Keratinocyte (primary cell): Measurements from ENCODE around the gene EMILIN3. TPM values are rescaled to one million over a fixed set of nuclear protein-coding genes. Genes with fewer than 3 reads are reported as not detected.

Experiments used
- DNase-seq: peaks from one replicate; pipeline ENCODE4 v3.0.0-alpha.2; 2011; ENCODE audit warnings: low read depth, missing footprints, low spot score
- FAIRE-seq: peaks from 2 replicates; lab custom pipeline; 2011; peaks lifted over from hg19 to GRCh38; lab: Jason Lieb, UNC
- H2AFZ ChIP-seq: 2 replicates; pipeline ENCODE4 v1.6.0; 2012; ENCODE audit warnings: low read length, control low read depth, inconsistent platforms; ENCODE audit not compliant: control insufficient read depth
- H3K27ac ChIP-seq: 2 replicates; pipeline ENCODE4 v1.5.1; 2011; ENCODE audit warnings: low read length; ENCODE audit not compliant: control insufficient read depth, insufficient read depth
- H3K27me3 ChIP-seq: 3 replicates; pipeline ENCODE4 v1.6.0; 2011; ENCODE audit warnings: low read length; ENCODE audit not compliant: control insufficient read depth, insufficient read depth; ENCODE audit errors: extremely low read depth
- H3K36me3 ChIP-seq, 2 experiments: 2 replicates in 1 of 2; 3 replicates in 1 of 2; pipeline ENCODE4 v1.5.1; 2011; ENCODE audit warnings: low read length in 2 of 2, mild to moderate bottlenecking in 1 of 2; ENCODE audit not compliant: control insufficient read depth in 2 of 2, insufficient read depth in 2 of 2; ENCODE audit errors: extremely low read depth in 1 of 2
- H3K4me1 ChIP-seq: 3 replicates; pipeline ENCODE4 v1.5.1; 2011; ENCODE audit warnings: low read length; ENCODE audit not compliant: control insufficient read depth, insufficient read depth; ENCODE audit errors: extremely low read depth
- H3K4me2 ChIP-seq: 3 replicates; pipeline ENCODE4 v1.6.0; 2011; ENCODE audit warnings: low read depth, low read length; ENCODE audit not compliant: control insufficient read depth, insufficient read depth; ENCODE audit errors: extremely low read depth
- H3K4me3 ChIP-seq, 3 experiments: fragments of 200-600 bp in 1 of 3; sonication (generic) in 1 of 3; 2 replicates in 2 of 3; 3 replicates in 1 of 3; pipeline ENCODE4 v1.5.1; 2011 to 2016; ENCODE audit warnings: low read length in 3 of 3, mild to moderate bottlenecking in 3 of 3, control low read depth in 2 of 3, inconsistent platforms in 1 of 3, low read depth in 1 of 3, mixed read lengths in 1 of 3, mixed run types in 1 of 3, moderate library complexity in 1 of 3; ENCODE audit not compliant: control insufficient read depth in 2 of 3, insufficient read depth in 2 of 3; ENCODE audit errors: extremely low read depth in 1 of 3
- H3K79me2 ChIP-seq: 2 replicates; pipeline ENCODE4 v1.6.0; 2012; ENCODE audit warnings: low read length; ENCODE audit not compliant: control insufficient read depth, insufficient read depth
- H3K9ac ChIP-seq: 3 replicates; pipeline ENCODE4 v1.6.0; 2011; ENCODE audit warnings: low read length; ENCODE audit not compliant: control insufficient read depth, insufficient read depth; ENCODE audit errors: extremely low read depth
- H3K9me1 ChIP-seq: 3 replicates; pipeline ENCODE4 v1.6.0; 2011; ENCODE audit warnings: low read length; ENCODE audit not compliant: control insufficient read depth, insufficient read depth; ENCODE audit errors: extremely low read depth
- H3K9me3 ChIP-seq: 2 replicates; pipeline ENCODE4 v1.5.1; 2012; ENCODE audit warnings: low read depth, low read length; ENCODE audit not compliant: control insufficient read depth
- H4K20me1 ChIP-seq: 3 replicates; pipeline ENCODE4 v1.6.0; 2011; ENCODE audit warnings: low read length; ENCODE audit not compliant: control insufficient read depth, insufficient read depth; ENCODE audit errors: extremely low read depth
- EZH2 ChIP-seq: IDR thresholded peaks from one replicate; pipeline ENCODE4 v1.6.1; 2012; ENCODE audit warnings: inconsistent platforms, mild to moderate bottlenecking, low read length, moderate library complexity
- dilution Hi-C: fragments of 300-500 bp; cut with MboI; formaldehyde crosslinking; loops from one replicate; pipeline ENCODE4 v1.7.0; 2020; ENCODE audit warnings: low sequenced_read_pairs; ENCODE audit not compliant: extremely low pct_ligation_motif_present
- polyA plus RNA-seq, 5 experiments: library from polyadenylated mRNA; depleted of rRNA in 3 of 5; stranded (reverse) in 3 of 5; stranded (forward) in 1 of 5; unstranded in 1 of 5; fragments of >200 nt; gene quantifications; 1 replicate in 1 of 5; 2 replicates in 3 of 5; 3 replicates in 1 of 5; pipeline versions ENCODE4 v1.2.1 to v1.2.3, GENCODE V29; 2011 to 2012; ENCODE audit warnings: missing spikeins in 2 of 5, low read depth in 1 of 5, low replicate concordance in 1 of 5
- TF ChIP-seq, protein P1 (sequence below), 3 experiments: IDR thresholded peaks in 1 of 3; conservative IDR thresholded peaks in 1 of 3; optimal IDR thresholded peaks in 1 of 3; 2 replicates in 2 of 3; 3 replicates in 1 of 3; pipeline versions ENCODE3 to v1.5.1; 2011; ENCODE audit warnings: low read length in 3 of 3, mild to moderate bottlenecking in 3 of 3, moderate library complexity in 2 of 3, control low read depth in 1 of 3, inconsistent platforms in 1 of 3; ENCODE audit not compliant: insufficient read depth in 2 of 3; ENCODE audit errors: extremely low read depth in 1 of 3

EMILIN3 gene
- polyA plus RNA-seq, 1 donor (not counting 4 experiments of a cell fraction or from before 2014, with no cell fraction given) = not detected

DNA sequence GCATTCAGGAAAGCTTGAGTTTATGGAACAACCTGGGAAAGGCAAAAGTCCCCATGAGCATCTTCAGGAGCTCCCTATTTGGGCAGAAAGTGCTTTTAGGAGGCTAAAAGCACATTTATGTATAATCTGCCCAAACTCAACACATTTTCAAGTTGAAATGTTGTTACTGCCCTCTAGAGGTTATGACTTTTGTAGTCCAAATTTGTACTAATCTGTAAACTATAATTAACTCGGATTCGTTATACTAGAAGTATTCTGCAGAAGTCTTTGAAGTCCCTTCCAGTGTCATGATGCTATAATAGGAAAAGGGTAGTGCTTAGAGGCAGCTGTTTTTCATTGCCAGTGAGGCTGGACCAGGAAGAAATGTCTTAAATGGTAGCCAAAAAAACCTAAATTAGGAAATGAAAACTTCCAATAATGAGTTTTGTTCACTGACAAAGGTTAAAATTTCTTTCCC, 44.8 kb upstream of the EMILIN3 start:
- H3K9me3 ChIP-seq = no peaks in the 10 kb centered on the region
- dilution Hi-C loops = no loop called here
- H3K4me1 ChIP-seq = no peaks in the 10 kb centered on the region
- no peak overlapping the region for H3K9ac ChIP-seq
- H2AFZ ChIP-seq = no peak overlapping the region
- H3K4me2 ChIP-seq = no peak overlapping the region
- H4K20me1 ChIP-seq = no peaks in the 10 kb centered on the region
- no peak overlapping the region for H3K4me3 ChIP-seq
- DNase-seq (no peak), FAIRE-seq (no peak)
- no peaks in the 10 kb centered on the region for H3K9me1 ChIP-seq
- H3K27me3 ChIP-seq = no peaks in the 10 kb centered on the region
- H3K79me2 ChIP-seq = no peaks in the 10 kb centered on the region
- no peak overlapping the region for H3K27ac ChIP-seq
- peaks cover 7 to 31% of the 10 kb centered on the region in 2 experiments for H3K36me3 ChIP-seq
- TF ChIP-seq, protein P1, sequence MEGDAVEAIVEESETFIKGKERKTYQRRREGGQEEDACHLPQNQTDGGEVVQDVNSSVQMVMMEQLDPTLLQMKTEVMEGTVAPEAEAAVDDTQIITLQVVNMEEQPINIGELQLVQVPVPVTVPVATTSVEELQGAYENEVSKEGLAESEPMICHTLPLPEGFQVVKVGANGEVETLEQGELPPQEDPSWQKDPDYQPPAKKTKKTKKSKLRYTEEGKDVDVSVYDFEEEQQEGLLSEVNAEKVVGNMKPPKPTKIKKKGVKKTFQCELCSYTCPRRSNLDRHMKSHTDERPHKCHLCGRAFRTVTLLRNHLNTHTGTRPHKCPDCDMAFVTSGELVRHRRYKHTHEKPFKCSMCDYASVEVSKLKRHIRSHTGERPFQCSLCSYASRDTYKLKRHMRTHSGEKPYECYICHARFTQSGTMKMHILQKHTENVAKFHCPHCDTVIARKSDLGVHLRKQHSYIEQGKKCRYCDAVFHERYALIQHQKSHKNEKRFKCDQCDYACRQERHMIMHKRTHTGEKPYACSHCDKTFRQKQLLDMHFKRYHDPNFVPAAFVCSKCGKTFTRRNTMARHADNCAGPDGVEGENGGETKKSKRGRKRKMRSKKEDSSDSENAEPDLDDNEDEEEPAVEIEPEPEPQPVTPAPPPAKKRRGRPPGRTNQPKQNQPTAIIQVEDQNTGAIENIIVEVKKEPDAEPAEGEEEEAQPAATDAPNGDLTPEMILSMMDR (optimal IDR thresholded peaks at IDR 0.05 in 1 of 3, IDR thresholded peaks at IDR 0.05 in 1 of 3, conservative IDR thresholded peaks at IDR 0.05 in 1 of 3; ENCODE audit: extremely low read depth in 1 of 3, insufficient read depth in 2 of 3, low read length in 3 of 3) = peak in 1 of 3 experiments; percentile 22
- TF ChIP-seq EZH2 = no peak

DNA sequence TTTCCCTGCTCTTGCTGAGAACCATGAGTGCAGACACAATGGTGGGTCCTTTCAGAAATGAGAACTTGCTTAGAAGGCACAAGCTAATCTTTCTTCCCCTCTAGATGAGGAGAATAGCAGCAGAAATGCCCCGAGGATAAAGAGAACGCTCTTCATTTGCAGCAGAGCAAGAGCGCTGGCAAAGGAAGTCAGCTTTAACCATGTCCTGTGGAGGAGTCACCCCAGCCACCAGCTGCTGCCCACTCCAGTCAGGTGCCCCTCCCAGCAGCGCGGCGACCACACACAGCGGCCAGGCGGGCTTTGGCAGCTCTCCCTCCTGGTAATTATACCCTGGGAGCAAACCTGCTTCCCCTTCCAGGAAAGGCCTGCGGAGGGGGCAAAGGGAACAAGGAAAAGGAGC, 42.4 kb upstream of the EMILIN3 start:
- Histone ChIP-seq H3K9me1 (no peaks in the 10 kb centered on the region), H3K27ac (no peak overlapping the region), H2AFZ (no peak overlapping the region), H3K27me3 (no peaks in the 10 kb centered on the region), H3K4me3 (no peak overlapping the region), H4K20me1 (no peaks in the 10 kb centered on the region), H3K79me2 (no peaks in the 10 kb centered on the region), H3K9ac (no peak overlapping the region), H3K36me3 (peaks cover 0 to 32% of the 10 kb centered on the region in 2 experiments), H3K9me3 (no peaks in the 10 kb centered on the region), H3K4me1 (no peaks in the 10 kb centered on the region), H3K4me2 (no peak overlapping the region)
- FAIRE-seq = no peak
- no peak for DNase-seq
- TF ChIP-seq EZH2 = no peak
- TF ChIP-seq, protein P1 (optimal IDR thresholded peaks at IDR 0.05 in 1 of 3, IDR thresholded peaks at IDR 0.05 in 1 of 3, conservative IDR thresholded peaks at IDR 0.05 in 1 of 3; ENCODE audit: extremely low read depth in 1 of 3, insufficient read depth in 2 of 3, low read length in 3 of 3) = no peak
- dilution Hi-C loops = no loop called here
